Right ventricle myocardium superior (tissue), 1 donor: ENCODE measurements around the gene LTN1. TPM values are rescaled to one million over a fixed set of nuclear protein-coding genes. Genes with fewer than 3 reads are reported as not detected.
A peak's percentile ranks its signal among the peaks of the same experiment; 100 is the strongest.
"Not testable (repeated sequence)": the region's sequence is repeated elsewhere in the genome, so short reads cannot be mapped to it uniquely, and the experiment has no call there.

ENCODE experiments used
- ATAC-seq: fragments of 200-7000 bp; cut with Tn5 transposase; one replicate; pipeline ENCODE4 v1.9.1; 2020; ENCODE audit warnings: mild to moderate bottlenecking; ENCODE audit not compliant: poor library complexity
- DNase-seq: peaks from one replicate; pipeline ENCODE4 v3.0.0-alpha.2; 2020
- intact Hi-C: fragments of 100-400 bp; cut with DNase I; formaldehyde crosslinking; loops from one replicate; pipeline ENCODE4 v1.11.2; 2022
- long read RNA-seq: library from polyadenylated mRNA; unstranded; transcript quantifications from one replicate; pipeline ENCODE4 v2.0.0, GENCODE V29; 2021
- total RNA-seq: library from RNA; stranded (reverse); fragmentation: NEBNext Ultra II Directional; extraction: Animal tissue kit (Norgen Biotek cat#: 25700); gene quantifications from one replicate; pipeline ENCODE4 v1.2.1, GENCODE V29; 2021
- donor health status: DM: no; HTN: yes; CAD: no; lungs with severe emphysema.

The LTN1 gene
- total RNA-seq: 16.1 TPM
- long read RNA-seq, full-length matches to known transcripts: 6 of 15 reads
- long read RNA-seq, partial matches to known transcripts: 6 of 15 reads
- long read RNA-seq, other reads (novel, unspliced or antisense): 3 of 15 reads

- intact Hi-C loops: loop anchor here (2.0 kb wide), 1 partner anchor 32 kb away; the partner anchor contains the start of gene USP16
- DNase-seq (peak; percentile 98), ATAC-seq (peak; percentile 100)
These were observed at the start of gene LTN1 for GRCh38 chr21:28992526-28993292. Gene LTN1, minus strand, starts transcription at chr21:28992877. Its CDS starts 72 bp downstream, at chr21:28992805.

- no peak for DNase-seq
- intact Hi-C loops: loop anchor here (5.0 kb wide), 1 partner anchor 38 kb away; the partner anchor contains the start of gene CCT8
- ATAC-seq: no peak
These were observed 42.0 kb upstream of the LTN1 start for GRCh38 chr21:29034678-29035077.

GRCh38 chr21:29033871-29034270 lies 41.2 kb upstream of the LTN1 start:
- ATAC-seq (no peak), DNase-seq (no peak)
- intact Hi-C loops: no loop called here

GRCh38 chr21:29033301-29033700 lies 40.6 kb upstream of the LTN1 start:
- intact Hi-C loops: no loop called here
- DNase-seq: no peak
- no peak for ATAC-seq

- no peak for DNase-seq
- intact Hi-C loops: no loop called here
- no peak for ATAC-seq
These were observed 38.2 kb upstream of the LTN1 start for GRCh38 chr21:29030909-29031308.

GRCh38 chr21:29029524-29029923 lies 36.8 kb upstream of the LTN1 start:
- no peak for ATAC-seq
- intact Hi-C loops: no loop called here

GRCh38 chr21:29025328-29025713 lies 32.6 kb upstream of the LTN1 start:
- ATAC-seq: no peak
- intact Hi-C loops: loop anchor here (2.0 kb wide), 1 partner anchor 33 kb away; the partner anchor contains the start of gene LTN1
- DNase-seq: no peak

More at GRCh38 chr21:29029524-29029923, 36.8 kb upstream of the LTN1 start:
- DNase-seq: no peak

GRCh38 chr21:29024474-29025327 lies 32.0 kb upstream of the LTN1 start, which contains the start of gene USP16:
Gene USP16, plus strand, starts transcription at chr21:29024668. Its CDS starts 3,246 bp downstream, at chr21:29027914.
- intact Hi-C loops: loop anchor here (2.0 kb wide), 1 partner anchor 32 kb away; the partner anchor contains the start of gene LTN1
- DNase-seq: peak; percentile 96
- peak; percentile 99 for ATAC-seq

- ATAC-seq (no peak), DNase-seq (no peak)
- intact Hi-C loops: no loop called here
These were observed 29.5 kb upstream of the LTN1 start for GRCh38 chr21:29022166-29022565.

GRCh38 chr21:29018540-29018939 lies 25.9 kb upstream of the LTN1 start:
- ATAC-seq: peak; percentile 35
- intact Hi-C loops: no loop called here
- no peak for DNase-seq

- no peak for ATAC-seq
- DNase-seq: no peak
- intact Hi-C loops: no loop called here
These were observed 25.1 kb upstream of the LTN1 start for GRCh38 chr21:29017639-29018237.

GRCh38 chr21:29011236-29011635 lies 18.6 kb upstream of the LTN1 start:
- not testable (repeated sequence) for DNase-seq

GRCh38 chr21:29008367-29008766 lies 15.7 kb upstream of the LTN1 start:
- DNase-seq: no peak
- ATAC-seq: no peak
- intact Hi-C loops: no loop called here

More at GRCh38 chr21:29011236-29011635, 18.6 kb upstream of the LTN1 start:
- intact Hi-C loops, ATAC-seq: not testable (repeated sequence)

- ATAC-seq: no peak
- no peak for DNase-seq
- intact Hi-C loops: no loop called here
These were observed 15.1 kb upstream of the LTN1 start for GRCh38 chr21:29007810-29008209.

GRCh38 chr21:29007135-29007534 lies 14.5 kb upstream of the LTN1 start:
- intact Hi-C loops: no loop called here
- ATAC-seq: no peak
- DNase-seq: no peak

- ATAC-seq (no peak), DNase-seq (no peak)
- intact Hi-C loops: no loop called here
These were observed 13.0 kb upstream of the LTN1 start for GRCh38 chr21:29005696-29006095.

GRCh38 chr21:29002442-29003144 lies 9.9 kb upstream of the LTN1 start:
- ATAC-seq: peak; percentile 100
- intact Hi-C loops: no loop called here
- peak; percentile 98 for DNase-seq

- intact Hi-C loops: loop anchor here (2.0 kb wide), 1 partner anchor 32 kb away; the partner anchor contains the start of gene USP16
- DNase-seq (no peak), ATAC-seq (no peak)
These were observed 584 bp upstream of the LTN1 start for GRCh38 chr21:28993293-28993629.
